Adrenal gland (tissue), 12 donors: ENCODE data around the gene SIAE. TPM values are rescaled to one million over a fixed set of nuclear protein-coding genes. Genes with fewer than 3 reads are reported as not detected.
A peak's percentile ranks its signal among the peaks of the same experiment; 100 is the strongest.

Experiments used
- DNase-seq, 7 donors: peaks; one replicate each; pipeline ENCODE4 v3.0.0-alpha.2; 2019 to 2020
- H3K27ac ChIP-seq, 5 donors: fragments of 200-600 bp; sonication (generic) in 4 of 5; 1 replicate in 3 of 5; 2 replicates in 2 of 5; pipeline versions ENCODE4 v1.5.1 to v1.8.0; 2016 to 2020; ENCODE audit warnings: mild to moderate bottlenecking in 1 of 5
- H3K27me3 ChIP-seq: fragments of 200-600 bp; 2 replicates; pipeline ENCODE4 v1.8.0; 2021
- H3K36me3 ChIP-seq, 2 donors: fragments of 200-600 bp; replicated peaks in 1 of 2; 1 replicate in 1 of 2; 2 replicates in 1 of 2; pipeline versions ENCODE4 v1.5.1 to v1.8.0; 2018 to 2022
- H3K4me1 ChIP-seq, 2 donors: fragments of 200-600 bp; replicated peaks in 1 of 2; 1 replicate in 1 of 2; 2 replicates in 1 of 2; pipeline versions ENCODE4 v1.5.1 to v1.8.0; 2018 to 2021
- H3K4me3 ChIP-seq, 4 donors: fragments of 200-600 bp; sonication (generic) in 3 of 4; one replicate each; pipeline ENCODE4 v1.5.1; 2016 to 2018
- H3K9me3 ChIP-seq, 3 donors: fragments of 200-600 bp; sonication (generic) in 1 of 3; replicated peaks in 1 of 3; 1 replicate in 2 of 3; 2 replicates in 1 of 3; pipeline versions ENCODE4 v1.5.1 to v1.8.0; 2016 to 2021
- POLR2A ChIP-seq, 2 donors: fragments of 450-650 bp; IDR thresholded peaks; one replicate each; pipeline ENCODE4 v1.6.1; 2017; ENCODE audit warnings: antibody characterized with exemption in 2 of 2, mild to moderate bottlenecking in 2 of 2, moderate library complexity in 1 of 2
- WGBS, 4 donors: extraction: QIAGEN DNeasy Blood & Tissue Kit in 2 of 4; methylation state at CpG; one replicate each; pipeline versions ENCODE4 v1.1.5 to v1.1.7; 2013 to 2017; 5-methylcytosine and 5-hydroxymethylcytosine counted together
- intact Hi-C, 2 donors: fragments of 100-400 bp; cut with DNase I; formaldehyde crosslinking; loops; one replicate each; pipeline versions ENCODE4 v1.14.1 to v1.15.0; 2022 to 2023
- polyA plus RNA-seq, 3 donors: library from polyadenylated mRNA; stranded (reverse); fragments of 200-250 nt in 2 of 3; fragments of 350-450 nt in 1 of 3; fragmentation: Illumina TruSeq in 1 of 3; extraction: RNeasy Lipid Tissue Mini Kit (QIAGEN cat#74804) in 1 of 3; gene quantifications; one replicate each; pipeline ENCODE4 v1.2.3, GENCODE V29; 2013 to 2014
- total RNA-seq, 9 donors: library from RNA; depleted of rRNA in 4 of 9; stranded (reverse); fragments of >200 nt in 4 of 9; fragments of 120-200 nt in 1 of 9; fragmentation: NEBNext Ultra II Directional in 1 of 9; extraction: Animal tissue kit (Norgen Biotek cat#: 25700) in 1 of 9; gene quantifications; one replicate each; pipeline versions ENCODE4 v1.1.0 to v1.2.4, GENCODE V29; 2013 to 2023
- TF ChIP-seq, protein P1 (sequence below), 6 experiments: fragments of 450-650 bp in 4 of 6; fragments of 200-600 bp in 2 of 6; sonication (generic) in 1 of 6; IDR thresholded peaks; 1 replicate in 5 of 6; 2 replicates in 1 of 6; pipeline versions ENCODE4 v1.5.1 to v1.8.0; 2016 to 2021; ENCODE audit warnings: antibody characterized with exemption in 6 of 6, mild to moderate bottlenecking in 2 of 6, moderate library complexity in 1 of 6
- donor health status: healthy with polysubstance abuse.
- donor health status: Bipolar disorder and iron deficiency.
- donor health status: DM: yes; HTN: yes; CAD: no.
- donor health status: DM: no; HTN: no; CAD: no.
- donor health status: DM: no; HTN: no; CAD: no.
- donor health status: DM: yes; HTN: yes; CAD: no.

SIAE gene
- total and polyA plus RNA-seq, 12 donors, result 6.4 to 50.0 (median 29.0) TPM

DNA sequence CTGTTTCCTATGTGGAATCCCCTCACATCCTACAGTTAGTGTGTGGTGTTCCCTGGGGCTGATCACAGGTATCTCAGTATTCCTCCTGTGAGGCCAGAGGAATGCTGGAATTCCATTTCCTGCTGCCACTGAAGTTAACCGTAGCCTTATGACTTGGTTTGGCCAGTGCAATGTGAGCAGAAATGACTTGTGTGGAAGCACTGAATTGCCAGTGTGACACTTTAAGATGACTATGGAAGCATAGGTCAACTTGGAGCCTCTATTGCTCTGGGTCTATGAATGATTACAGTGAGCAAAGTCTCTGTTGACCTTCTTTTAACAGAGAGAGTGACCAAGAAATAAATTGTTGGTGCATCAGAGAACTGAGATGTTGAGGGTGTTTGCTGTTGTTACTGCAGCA, 34.4 kb downstream of the SIAE start:
- Histone ChIP-seq H3K4me3 (no peak overlapping the region), H3K27ac (no peak overlapping the region), H3K36me3 (peaks cover 0 to 45% of the 10 kb centered on the region in 2 donors), H3K4me1 (no peaks in the 10 kb centered on the region), H3K9me3 (no peaks in the 10 kb centered on the region), H3K27me3 (no peaks in the 10 kb centered on the region)
- intact Hi-C loops, result no loop called here
- TF ChIP-seq, protein P1, sequence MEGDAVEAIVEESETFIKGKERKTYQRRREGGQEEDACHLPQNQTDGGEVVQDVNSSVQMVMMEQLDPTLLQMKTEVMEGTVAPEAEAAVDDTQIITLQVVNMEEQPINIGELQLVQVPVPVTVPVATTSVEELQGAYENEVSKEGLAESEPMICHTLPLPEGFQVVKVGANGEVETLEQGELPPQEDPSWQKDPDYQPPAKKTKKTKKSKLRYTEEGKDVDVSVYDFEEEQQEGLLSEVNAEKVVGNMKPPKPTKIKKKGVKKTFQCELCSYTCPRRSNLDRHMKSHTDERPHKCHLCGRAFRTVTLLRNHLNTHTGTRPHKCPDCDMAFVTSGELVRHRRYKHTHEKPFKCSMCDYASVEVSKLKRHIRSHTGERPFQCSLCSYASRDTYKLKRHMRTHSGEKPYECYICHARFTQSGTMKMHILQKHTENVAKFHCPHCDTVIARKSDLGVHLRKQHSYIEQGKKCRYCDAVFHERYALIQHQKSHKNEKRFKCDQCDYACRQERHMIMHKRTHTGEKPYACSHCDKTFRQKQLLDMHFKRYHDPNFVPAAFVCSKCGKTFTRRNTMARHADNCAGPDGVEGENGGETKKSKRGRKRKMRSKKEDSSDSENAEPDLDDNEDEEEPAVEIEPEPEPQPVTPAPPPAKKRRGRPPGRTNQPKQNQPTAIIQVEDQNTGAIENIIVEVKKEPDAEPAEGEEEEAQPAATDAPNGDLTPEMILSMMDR (IDR thresholded peaks at IDR 0.05), result no peak
- no peak for TF ChIP-seq POLR2A (IDR thresholded peaks at IDR 0.05)
- WGBS, 4 donors, result 82 to 100% (median 95%) methylated on average over 1 of the region's 1 CpG
- DNase-seq, result no peak

DNA sequence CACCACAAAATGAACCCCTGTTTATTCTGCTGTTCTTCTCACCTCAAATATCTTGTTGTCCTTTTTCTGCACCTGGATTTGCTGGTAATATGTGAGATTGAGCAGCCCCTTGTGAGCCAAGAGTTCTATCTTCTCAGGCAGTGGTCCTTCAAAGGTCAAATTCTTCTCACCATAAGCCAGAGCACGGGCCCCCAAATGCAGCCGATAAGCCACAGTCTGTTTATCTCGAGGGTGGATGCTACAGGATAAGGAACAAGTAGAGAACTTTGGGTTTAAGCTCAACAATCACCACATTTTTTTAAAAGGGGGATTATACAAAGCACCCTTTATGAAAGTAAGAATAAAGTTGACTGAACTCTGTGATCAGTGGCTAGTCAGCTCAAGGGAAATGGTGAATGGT, 35.0 kb downstream of the SIAE start:
- Histone ChIP-seq H3K36me3 (peaks cover 0 to 52% of the 10 kb centered on the region in 2 donors), H3K27me3 (no peaks in the 10 kb centered on the region), H3K4me1 (no peaks in the 10 kb centered on the region), H3K4me3 (no peak overlapping the region), H3K27ac (no peak overlapping the region), H3K9me3 (no peaks in the 10 kb centered on the region)
- DNase-seq, result no peak
- WGBS, 4 donors, result 88 to 96% (median 91%) methylated on average over 3 of the region's 3 CpGs
- no peak for TF ChIP-seq POLR2A (IDR thresholded peaks at IDR 0.05)
- TF ChIP-seq, protein P1 (IDR thresholded peaks at IDR 0.05), result no peak
- intact Hi-C loops, result no loop called here

DNA sequence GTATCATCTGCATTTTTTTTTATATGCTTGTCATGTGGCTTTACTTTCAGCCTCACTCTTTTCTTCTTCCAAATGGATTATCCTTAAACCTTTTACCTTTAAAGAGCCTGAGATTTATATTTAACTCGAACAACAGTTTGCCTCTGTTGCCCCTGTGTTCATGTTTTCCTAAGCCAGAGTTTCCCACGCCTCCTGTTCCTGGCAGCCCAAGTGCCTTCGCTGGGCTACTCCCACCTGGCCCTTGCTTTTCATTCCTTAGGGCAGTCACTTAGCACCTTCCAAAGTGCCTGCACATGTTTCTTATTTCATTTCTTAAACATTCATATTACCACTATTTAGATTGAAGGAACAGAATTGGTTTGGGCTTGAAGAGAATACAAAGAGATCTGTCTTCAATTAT, 37.6 kb downstream of the SIAE start:
- WGBS, 4 donors, result 83 to 87% (median 87%) methylated on average over 3 of the region's 3 CpGs
- no peak for DNase-seq
- TF ChIP-seq, protein P1 (IDR thresholded peaks at IDR 0.05), result no peak
- no peak for TF ChIP-seq POLR2A (IDR thresholded peaks at IDR 0.05)
- intact Hi-C loops, result no loop called here
- peaks cover 0 to 78% of the 10 kb centered on the region in 2 donors for H3K36me3 ChIP-seq
- no peaks in the 10 kb centered on the region for H3K9me3 ChIP-seq
- no peak overlapping the region for H3K4me3 ChIP-seq
- H3K27me3 ChIP-seq, result no peaks in the 10 kb centered on the region
- H3K4me1 ChIP-seq, result no peaks in the 10 kb centered on the region
- no peak overlapping the region for H3K27ac ChIP-seq

DNA sequence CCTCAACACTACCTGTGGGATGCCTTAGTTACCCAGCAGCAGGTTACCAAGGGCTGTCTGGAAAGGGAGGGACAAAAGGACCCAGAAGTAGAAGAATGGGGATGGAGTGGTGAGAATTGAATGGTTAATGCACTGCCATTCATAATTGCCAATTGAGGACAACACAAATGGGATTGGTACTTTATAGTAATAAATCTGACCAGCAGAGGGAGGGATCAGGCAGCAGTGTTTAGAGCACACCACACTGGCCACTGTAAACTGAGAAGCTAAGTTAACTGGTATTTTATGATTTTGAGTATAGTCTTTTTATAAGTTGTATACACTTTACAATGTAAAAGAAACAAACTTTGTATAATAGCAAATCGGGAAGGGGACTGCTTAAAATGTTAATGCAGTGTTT, 40.2 kb downstream of the SIAE start:
- Histone ChIP-seq H3K27me3 (no peaks in the 10 kb centered on the region), H3K4me1 (no peaks in the 10 kb centered on the region), H3K4me3 (no peak overlapping the region), H3K27ac (no peak overlapping the region), H3K9me3 (no peaks in the 10 kb centered on the region), H3K36me3 (peaks cover 0 to 84% of the 10 kb centered on the region in 2 donors)
- 79 to 88% (median 80%) methylated on average over 1 of the region's 1 CpG for WGBS, 4 donors
- TF ChIP-seq, protein P1 (IDR thresholded peaks at IDR 0.05), result peak in 1 of 6 experiments; percentile 20
- TF ChIP-seq POLR2A (IDR thresholded peaks at IDR 0.05), result no peak
- intact Hi-C loops, result no loop called here
- no peak for DNase-seq
